DMS53 treated with DMSO at 0.1 percent for 48 hours (cell line): Measurements from ENCODE around the gene FGL2.
"Not testable (repeated sequence)": the region's sequence is repeated elsewhere in the genome, so short reads cannot be mapped to it uniquely, and the experiment has no call there.

Experiments
- DNase-seq: peaks from one replicate; lab custom pipeline; 2025; ENCODE audit not compliant: unreplicated experiment; lab: John Stamatoyannopoulos, UW

Gene FGL2

DNA sequence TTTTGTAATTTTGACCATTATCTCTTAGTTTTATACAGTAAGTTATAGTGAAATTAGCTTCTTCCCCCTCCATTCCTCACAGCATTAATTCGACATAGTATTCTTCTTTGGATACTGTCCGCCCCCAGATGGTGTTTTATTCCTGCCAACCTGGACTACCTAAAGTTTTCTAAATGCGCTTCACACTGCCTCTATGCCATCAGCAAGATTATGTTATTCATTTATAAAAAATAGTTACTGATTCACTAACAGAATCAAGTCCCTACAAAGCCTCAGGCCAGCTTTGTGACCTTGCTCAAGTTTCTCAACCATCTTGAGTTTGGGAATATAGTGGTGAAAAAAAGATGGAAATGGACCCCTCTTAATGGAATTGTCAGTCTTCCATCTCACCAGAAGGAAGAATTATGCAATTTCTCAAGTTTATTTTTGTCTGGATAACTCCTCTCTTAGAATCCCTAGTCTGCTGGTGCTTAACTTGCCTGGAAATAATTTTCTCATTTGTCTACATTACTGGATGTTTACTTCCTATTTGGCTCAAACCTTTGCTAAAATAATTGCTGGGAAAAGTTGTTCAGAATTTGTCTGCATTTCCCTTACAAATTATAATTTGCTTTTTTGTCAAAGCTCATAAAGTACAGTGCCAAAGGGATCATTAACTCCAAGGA lies 16.7 kb upstream of the FGL2 start:
- DNase-seq: no peak

DNA sequence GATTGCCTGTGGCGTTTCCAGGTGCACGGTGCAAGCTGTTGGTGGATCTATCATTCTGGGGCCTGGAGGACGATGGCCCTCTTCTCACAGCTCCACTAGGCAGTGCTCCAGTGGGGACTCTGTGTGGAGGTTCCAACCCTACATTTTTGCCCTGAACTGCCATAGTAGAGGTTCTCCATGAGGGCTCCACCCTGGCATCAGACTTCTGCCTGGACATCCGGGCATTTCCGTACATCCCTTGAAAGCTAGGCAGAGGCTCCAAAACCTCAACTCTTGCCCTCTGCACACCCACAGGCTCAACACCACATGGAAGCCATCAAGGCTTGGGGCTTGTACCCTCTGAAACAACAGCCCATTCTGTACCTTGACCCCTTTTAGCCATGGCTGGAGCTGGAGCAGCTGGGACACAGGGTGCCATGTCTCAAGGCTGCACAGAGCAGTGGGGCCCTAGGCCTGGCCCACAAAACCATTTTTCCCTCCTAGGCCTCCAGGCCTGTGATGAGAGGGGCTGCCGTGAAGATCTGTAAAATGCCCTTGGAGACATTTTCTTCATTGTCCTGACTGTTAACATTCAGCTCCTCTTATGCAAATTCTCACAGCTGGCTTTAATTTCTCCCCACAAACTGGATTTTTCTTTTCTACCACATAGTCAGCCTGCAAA lies 10.0 kb upstream of the FGL2 start:
- DNase-seq: no peak

DNA sequence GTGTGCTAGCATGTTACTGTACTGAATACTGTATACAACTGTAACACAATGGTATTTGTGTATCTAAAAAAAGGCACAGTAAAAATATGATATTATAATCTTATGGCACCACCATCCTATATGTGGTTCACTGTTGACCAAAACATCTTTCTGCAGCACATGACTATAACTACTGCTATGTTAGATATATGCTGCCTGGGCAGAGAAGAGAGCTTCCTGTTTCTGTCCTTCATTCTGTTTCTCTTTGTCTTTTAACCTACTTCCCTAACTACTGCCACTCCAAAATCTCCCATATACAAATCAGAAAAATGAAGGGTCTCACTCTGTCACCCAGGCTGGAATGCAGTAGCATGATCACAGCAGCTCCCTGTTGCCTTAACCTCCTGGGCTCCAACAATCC lies 8.8 kb upstream of the FGL2 start:
- DNase-seq: no peak

DNA sequence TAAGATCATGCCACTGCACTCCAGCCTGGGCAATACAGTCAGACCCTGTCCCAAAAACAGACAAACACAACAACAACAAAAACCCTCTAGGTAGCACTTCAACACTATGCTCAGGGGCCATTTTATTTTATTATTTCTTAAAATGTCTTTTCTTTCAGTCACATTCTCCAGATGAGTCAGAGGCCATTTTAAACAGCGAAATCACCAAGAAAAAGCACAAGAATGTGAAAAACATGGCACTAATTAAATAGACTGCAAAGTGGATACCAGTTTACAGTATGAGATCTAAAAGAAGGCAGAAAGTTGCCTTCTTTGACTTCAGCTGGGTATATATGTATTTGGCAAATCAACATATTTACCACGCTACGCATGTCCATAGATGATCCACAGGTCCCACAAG lies 6.1 kb upstream of the FGL2 start:
- no peak for DNase-seq

DNA sequence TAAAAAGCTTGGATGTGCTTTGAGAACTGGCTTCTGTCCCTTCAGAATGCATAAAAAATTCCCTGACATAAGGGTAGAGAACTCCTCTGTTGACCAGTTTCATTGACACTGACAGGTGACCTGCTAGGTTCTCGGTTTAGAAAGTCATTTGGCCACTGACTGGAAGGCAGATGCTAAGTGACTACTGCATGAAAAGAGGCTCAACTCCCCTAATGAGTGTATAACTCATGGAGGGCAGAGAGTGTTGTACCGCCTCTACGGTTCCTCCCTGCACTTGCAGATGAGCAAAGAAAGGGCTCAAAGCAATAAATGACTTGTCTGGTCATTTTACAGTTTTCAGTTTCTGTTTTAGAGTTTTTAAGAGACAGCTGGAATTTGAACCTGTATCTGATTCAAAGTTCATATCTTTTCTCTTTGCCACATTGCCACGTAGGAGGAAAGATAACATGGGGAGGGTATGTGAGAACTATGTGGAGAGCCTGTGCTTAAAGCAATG lies 2.9 kb upstream of the FGL2 start:
- no peak for DNase-seq

DNA sequence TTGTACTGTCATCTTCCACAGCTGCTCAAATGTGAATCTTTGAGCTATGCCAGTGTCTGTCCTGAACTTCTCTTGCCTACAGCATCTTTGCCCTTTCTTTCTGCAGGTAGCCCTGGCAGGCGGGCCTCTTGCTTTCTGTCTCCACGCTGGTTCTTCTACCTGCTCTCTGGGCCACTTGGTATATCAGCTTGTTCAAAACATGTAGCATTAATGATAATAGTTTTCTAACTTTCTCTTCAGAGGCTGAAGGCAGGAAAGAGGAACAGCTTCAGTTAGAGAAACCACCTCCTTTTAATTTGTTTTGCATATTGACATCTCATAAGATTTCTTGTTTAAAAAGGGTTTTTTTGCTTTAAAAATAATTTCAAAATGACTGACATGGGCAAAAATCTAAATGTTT lies 923 bp upstream of the FGL2 start:
- no peak for DNase-seq

DNA sequence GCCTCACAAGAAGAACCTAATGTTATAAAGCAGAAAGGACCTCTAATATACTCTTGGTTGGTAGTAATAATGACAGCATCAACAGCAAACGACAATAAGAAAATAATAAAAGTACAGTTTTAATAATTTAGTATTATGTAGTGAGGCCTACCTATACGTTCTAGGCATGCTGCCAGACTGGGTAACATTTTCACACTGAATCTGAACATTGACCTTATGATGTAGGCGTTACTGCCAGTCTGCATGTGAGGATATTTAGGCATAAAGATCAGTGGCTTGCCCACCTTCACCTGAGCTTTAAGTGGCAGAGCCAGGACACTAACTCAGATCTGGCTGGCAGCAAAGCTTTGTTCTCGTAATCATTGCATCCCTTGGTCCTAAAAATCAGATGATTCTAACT lies 2.5 kb downstream of the FGL2 start:
- no peak for DNase-seq

DNA sequence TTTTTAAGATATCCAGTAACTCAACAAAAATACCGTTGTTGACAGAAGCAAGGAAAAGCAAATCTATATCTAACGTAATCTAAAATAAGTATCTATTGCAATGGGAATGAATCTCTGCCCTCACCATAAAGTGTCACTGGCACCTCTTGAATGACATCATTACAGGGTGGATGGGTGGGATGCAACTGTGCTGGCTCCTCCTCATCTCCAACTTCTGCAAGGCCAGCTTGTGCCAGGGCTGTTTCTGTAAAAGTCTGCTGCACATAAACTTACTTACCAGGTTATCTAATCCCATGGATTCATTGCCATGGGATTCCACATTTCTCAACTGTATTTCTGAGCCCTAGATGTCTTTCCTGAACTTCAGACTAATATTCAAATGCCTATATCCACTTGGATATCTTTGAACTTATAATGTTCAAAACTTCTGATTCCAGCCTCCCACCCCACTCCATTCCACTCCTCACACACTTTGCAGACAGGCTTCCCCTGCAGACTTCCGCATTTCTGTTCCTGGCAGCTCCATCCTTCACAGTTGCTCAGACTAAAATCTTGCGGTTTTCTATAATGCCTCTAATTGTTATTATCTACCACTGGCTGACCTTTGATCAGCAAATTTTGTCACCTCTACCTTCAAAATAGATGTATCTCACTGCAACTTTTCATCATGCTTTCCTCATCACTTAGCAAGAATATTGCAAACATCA lies 10.7 kb downstream of the FGL2 start:
- no peak for DNase-seq

DNA sequence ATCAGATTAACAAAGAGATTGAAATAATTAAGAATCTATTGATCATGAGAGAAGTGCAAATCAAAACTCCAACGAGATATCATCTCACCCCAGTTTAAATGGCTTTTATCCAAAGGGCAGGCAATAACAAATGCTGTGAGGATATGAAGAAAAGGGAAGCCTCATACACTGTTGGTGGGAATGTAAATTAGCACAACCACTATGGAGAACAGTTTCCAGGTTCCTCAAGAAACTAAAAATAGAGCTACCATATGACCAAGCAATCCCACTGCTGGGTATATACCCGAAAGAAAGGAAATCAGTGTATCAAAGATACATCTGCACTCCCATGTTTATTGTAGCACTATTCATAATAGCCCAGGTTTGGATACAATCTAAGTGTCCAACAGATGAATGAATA lies 13.8 kb downstream of the FGL2 start:
- DNase-seq: no peak

DNA sequence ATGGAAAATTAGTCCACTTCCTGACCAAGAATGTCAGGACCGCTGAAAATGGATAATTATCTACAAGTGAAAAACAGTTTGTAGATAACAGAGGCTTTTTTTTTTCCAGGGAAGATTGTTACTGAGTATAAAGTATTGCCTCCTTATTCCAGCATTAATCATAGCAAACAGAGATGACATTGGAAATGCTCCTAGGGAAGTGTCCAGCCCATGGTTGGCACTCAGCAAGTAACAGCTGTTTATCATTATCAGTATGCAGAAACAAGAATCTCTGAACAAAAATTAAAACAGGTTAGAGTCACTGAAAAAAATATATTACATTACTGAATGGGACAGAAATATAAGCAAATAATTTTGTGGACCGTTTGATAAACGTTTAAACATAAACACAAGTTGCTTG lies 14.6 kb downstream of the FGL2 start:
- no peak for DNase-seq

DNA sequence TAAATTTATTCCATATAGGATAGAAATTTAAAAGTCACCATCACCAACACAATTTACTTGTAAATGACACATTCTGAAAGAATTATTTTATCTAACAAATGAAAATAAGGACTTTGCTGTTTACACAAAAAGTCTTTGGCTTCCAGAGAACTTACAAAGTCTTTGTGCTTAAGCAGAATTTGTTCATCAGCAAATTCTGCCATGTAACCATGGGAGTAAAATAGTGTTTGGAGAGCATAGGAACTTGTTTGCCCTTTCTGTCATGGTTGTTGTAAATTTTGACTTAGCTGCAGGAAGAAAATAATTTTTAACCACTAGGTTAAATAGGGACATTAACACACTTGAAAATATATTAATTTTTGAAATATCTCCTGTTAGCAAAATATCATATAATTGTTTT lies 15.2 kb downstream of the FGL2 start:
- DNase-seq: no peak

DNA sequence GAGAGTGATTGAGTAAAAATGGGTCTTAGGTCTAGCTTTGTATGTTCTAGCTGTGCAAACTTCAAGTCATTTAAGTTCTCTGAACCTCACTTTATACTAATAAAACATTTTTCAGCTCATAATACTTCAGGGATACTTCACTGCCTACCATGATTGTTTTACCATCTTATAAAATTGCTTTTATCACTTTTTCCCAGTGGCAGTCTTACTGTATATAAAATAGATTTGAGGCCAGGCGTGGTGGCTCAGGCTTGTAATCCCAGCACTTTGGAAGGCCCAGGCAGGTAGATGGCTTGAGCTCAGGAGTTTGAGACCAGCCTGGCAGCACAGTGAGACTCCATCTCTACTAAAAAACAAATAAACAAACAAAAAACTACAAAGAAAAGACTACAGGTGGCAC lies 17.4 kb downstream of the FGL2 start:
- DNase-seq: no peak

DNA sequence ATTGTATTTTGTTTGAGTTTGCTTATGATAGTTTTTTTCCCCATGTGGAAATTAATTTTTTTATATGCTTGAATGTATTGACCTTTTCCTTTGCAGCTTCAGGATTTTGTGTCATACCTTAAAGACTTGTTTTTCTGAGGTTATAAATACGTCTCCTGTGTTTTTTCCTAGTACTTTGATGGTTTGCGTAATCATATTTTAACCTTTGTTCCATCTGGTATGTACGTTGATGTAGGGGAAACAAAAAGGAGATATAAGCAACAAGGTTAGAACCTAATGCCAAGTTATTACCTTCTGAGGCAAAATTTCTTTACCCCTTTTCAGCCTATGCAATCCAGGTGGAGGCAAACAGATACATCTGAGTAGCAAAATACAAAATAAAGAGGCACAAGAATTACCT lies 17.9 kb downstream of the FGL2 start:
- no peak for DNase-seq

DNA sequence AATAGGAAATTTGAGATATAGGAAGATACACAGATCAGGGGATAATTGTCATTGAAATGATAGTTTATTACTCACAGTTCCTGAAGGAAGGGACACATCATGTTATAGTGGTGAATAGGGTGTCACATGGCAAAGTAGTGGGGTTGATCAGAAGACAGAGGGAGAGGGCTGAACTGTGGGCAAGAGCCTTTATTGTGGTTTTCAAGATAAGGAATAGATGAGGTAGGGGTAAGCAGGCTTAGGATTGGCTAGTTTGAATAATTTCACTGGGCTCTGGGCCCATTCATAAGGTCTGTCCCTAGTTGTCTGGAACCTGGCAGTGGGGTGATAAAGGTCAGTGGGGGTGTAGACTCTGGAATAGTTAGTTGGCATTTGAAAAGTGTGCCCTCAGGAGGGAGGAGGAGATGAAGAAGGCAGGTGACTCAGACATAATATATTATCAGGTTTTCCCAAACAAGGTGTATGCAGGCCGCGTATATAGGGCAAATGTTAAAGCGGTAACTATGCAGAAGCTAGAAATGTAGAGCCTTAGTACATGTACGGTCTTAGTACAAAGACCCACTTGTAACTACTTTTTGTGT lies 18.5 kb downstream of the FGL2 start:
- no peak for DNase-seq

DNA sequence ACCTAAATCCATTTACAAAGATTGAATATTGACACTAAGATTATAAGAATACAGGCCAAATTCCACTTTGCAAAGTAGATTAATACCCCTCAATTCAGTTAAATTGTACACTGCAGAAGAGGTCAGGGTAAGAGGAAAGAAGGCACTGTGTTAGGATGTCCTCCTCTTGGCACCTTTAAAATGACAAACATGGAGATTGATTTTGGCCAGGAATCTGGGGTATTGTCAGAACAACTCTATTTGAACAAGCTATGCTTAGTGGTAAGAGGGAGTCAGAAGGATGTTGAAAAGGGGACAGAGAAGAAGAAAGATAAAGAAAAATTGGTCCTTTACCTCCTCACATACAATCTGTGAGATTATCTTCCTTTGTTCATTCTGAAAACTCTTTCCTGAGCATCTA lies 21.6 kb downstream of the FGL2 start:
- not testable (repeated sequence) for DNase-seq

DNA sequence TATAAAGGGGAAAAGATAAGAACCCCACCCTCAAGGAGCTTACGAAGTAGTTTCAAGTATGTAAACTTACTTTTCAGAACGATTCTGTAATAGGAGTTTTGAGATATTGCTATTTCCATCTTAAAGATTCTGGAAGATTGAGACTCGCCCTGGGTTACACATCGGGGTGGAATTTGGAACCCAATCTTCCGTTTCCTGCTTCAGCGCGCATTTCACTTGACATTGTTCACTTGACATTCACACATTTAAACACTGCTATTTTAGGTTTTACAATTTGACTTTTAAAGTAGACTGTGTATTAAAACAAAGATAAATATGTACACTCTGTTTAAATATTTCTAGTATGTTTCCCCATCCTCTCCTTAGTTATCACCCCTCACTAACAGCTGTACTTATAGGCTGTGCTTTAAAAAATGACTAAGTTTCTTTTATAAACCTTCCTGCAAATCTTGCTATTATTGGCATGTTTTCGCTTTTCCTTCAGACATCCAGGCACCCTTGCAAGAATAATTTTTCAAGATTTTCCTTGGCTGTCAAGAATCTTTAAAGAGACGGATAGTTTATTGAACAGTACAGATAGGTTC lies 22.2 kb downstream of the FGL2 start:
- DNase-seq: not testable (repeated sequence)

DNA sequence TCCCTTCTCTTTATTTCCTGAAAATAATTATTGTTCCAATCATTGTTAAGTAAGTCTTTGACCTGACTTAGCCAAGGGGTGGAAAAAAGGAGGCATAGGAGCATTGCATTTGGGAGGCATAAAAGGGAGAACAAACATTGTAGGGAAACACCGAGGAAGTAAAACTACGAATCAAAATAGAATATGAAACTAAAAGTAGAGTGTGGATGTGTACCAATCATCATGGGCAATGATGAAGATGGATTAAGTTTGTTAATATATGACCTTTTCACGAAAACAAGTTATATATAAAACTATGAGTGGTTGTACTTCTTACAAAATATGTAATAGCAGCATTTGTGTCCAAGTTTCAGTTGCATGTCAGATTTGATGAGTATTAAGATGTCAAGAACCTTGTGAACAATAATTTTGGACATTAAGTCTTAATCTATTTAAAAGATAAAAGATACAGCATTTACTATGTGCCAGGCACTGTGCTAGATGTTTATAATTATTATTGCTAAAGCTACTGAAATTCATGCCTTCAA lies 24.3 kb downstream of the FGL2 start:
- not testable (repeated sequence) for DNase-seq

DNA sequence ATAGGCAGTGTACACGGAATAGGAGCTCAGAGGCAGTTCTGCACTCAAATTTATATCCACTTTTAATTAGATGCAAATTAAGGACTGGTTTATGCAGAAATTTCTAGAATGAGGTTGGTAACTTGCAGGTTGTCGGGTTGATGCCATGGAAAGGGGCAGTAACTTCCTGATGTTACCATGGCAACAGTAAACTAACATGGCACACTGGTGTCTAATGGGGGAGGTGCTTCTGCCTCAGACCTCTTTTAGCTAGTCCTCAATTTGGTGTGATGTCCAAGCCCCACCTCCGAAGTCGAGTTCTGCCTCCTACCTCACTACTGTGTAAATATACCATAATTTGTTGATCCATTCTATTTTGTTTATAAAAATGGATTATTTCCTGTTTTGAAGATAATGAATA lies 25.2 kb downstream of the FGL2 start:
- not testable (repeated sequence) for DNase-seq

DNA sequence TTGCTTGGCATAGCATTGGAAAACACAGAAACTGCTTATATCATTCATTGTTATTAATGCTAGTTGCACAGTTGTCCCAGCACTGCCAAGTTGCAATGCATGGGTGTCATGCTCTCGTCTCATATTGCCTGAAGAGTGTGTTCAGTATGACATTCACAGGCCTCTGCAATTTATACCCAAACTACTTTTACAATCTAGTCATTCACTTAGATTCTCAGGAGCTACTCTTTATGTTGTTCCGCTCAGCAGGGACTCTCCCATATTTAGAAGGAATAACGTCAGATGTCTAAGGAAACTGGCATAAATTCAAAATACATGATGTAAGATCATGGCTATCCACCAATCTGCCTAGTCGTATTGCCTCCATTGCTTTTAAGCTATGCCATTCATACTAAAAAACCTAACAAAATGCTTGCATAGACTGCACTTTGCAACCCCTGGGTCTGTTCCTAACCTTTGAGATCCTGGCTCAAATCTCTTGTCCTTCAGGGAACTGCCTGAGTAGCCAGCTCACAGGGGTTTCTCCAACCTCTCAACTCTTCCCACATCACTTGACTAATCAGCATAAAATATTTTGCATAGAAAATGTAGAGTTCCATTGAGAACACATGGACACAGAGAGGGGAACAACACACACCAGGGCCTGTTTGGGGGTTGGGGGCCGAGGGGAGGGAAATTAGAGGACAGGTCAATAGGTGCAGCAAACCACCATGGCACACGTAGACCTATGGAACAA lies 27.0 kb downstream of the FGL2 start:
- not testable (repeated sequence) for DNase-seq

DNA sequence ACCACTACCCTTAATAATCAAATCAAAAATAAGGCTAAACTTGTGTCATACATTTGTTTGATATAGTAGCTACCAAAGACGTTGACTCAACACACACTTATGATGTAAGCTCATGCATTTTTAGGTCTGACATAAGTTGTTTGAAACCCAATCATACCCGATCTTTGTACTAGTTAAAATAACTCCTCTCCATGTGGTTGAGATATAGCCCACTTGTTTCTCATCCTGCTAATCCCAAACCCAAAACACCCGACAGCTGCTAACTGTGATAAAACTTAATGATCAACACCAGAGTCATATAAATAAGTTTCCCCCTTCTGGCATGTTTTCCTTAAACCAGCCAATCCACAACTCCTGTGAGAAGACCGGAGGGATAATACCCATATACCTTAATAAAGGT lies 28.5 kb downstream of the FGL2 start:
- not testable (repeated sequence) for DNase-seq

DNA sequence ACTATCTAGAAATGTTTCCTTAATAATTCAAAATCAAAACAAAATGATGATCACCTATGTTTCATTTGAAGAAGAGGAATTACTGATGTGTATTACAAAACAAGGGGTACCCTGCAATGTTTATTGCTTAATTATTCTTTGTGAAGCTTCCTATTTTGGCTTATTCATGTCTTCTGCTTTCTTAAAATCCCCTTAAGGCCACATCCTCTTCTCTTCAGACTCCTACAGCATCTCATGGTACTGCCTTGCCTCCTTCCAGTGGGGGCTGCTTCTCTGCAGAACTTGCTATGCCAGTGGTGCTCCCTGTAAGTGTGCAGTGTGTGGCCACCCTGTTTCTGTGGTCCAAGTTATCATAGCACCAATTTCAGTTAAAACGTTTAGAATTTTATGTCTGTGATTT lies 42.2 kb downstream of the FGL2 start:
- DNase-seq: no peak
